Activated CD4-positive, CD25-positive, alpha-beta regulatory T cell (primary cell): ENCODE measurements around the gene TMEM238.
"Not testable (repeated sequence)": the region's sequence is repeated elsewhere in the genome, so short reads cannot be mapped to it uniquely, and the experiment has no call there.

Experiments used
- DNase-seq, 4 experiments: peaks; one replicate each; lab custom pipeline; 2025; lab: John Stamatoyannopoulos, UW

Gene TMEM238, protein sequence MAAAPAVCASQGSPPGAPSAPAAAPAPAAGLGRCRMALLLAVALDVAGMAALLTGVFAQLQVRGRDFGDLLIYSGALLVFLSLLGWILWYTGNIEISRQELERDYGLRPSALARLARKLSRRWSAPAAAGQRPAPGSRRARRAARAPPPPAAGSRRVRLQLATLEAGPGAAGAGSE

DNA sequence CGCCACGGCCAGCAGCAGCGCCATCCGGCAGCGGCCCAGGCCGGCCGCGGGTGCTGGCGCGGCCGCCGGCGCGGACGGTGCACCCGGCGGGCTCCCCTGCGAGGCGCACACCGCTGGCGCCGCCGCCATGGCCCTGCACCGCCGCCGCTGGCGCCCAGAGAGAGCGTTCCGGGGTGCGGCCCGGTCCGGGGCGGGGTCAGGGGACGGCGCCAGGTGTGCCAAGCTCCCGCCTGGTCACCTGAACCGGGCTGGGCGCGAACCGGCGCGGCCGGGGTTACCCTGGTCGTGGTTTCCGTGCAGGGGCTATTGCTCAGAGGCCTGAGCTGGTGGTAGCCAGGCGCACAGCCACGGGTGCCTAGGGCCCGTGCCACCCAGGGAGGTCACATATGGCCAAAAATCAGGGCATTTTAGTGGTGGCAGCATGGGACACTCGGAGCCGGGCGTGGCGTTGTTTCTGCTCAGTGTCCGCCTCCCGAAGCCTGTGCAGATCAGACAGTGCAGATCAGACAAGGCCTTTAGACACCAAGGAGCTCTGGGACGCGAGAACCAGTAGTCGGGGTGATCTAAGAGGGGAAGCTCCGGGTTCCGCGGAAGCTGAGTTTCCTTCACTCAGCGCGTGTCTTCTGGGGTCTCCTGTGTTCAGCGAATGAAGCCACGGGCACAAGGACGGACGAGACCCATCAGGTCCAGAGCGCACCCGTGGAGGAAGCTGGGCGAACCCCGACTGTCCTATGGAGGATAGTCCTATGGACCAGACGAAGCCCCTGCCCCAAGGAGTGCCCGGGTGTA lies at the start of gene TMEM238:
Gene TMEM238 (minus strand): TSS at position 162 of the 789 bp plus-strand sequence. CDS start 33 bp downstream, at position 129.
- no peak for DNase-seq

DNA sequence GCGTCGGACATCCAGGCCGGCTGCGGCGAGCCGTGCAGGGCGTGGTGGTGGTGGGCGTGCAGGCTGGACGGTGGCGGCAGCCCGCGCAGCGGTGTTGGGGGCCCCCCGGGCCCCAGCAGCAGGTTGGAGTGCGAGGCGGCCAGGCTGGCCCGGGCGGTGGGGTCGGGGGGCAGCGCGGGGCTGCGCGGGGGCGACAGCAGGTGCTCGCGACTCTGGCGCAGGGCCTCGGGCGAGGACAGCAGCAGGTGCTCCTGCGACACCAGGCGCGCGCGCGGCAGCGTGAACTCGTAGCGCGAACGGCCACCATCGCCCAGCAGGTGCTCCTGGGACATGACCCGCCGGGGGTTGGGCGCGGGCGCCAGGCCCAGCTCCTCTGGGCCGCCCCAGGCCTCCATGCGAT lies 49.2 kb upstream of the TMEM238 start:
- DNase-seq = no peak

DNA sequence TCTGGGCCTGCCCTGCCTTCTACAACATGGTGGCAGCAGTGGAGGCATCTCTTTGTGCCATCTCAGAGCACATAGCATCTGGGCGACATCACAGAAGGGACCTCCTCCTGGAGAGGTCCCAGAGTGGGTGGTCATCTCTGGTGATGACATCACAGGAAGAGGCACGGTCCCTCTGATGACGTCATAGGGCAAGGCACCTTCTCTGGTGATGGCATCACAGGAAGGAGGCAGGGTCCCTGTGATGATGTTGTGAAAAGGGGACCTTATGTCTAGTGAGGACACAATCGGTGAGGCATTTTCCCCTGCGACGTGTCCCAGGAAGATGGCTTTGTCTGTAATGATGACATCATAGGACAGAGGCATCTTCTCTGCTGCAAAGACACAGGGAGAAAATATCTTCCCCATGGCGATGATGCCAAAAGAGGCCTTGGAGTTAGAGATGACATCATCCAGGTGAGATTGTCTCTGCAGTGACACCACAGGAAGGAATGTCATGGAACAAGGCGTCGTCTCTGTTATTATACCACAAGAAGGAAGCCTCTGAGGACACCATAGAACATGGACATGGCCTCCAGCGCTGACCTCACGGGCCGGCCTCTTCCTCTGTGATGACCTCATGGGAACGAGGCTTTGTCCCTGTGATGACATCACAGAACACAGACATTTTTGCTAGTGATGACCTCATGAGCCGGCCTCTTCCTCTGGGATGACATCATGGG lies 48.3 kb upstream of the TMEM238 start:
- no peak for DNase-seq

DNA sequence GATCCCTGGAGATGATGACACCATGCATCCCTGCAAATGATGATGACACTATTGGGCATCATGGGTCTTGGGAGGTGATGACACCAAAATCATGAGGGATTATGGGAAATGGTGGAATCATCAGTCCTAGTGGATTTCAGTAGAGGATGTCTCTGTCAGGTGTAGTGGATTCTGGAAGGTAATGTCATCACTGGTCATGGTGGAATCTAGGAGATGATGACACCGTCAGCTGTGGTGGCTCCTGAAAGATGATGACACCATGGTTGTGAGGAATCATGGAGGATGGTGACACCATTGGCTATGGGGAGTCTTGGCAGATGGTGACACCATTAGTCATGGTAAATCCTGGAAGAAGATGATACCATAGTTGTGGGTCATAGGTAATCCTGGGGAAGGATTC lies 47.1 kb upstream of the TMEM238 start:
- no peak for DNase-seq

DNA sequence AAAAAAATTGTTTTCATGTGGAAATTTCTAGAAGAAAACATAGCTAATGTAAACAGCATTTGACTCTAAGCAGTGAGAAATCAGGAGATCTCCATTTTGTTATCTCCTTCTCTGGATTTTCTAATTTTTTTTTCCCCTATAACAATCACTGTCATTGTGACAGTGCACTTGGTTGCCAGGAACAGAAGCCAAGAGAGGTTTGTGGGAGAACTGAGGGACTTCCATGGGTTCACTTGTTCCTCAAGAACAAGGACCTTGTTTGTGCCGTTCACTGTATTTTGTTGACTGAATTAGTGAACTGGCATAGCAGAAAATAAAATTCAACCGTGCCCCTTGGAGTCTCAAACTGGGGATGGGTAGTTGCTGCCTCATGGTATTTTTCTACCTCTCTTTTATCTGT lies 42.0 kb upstream of the TMEM238 start:
- DNase-seq = no peak

DNA sequence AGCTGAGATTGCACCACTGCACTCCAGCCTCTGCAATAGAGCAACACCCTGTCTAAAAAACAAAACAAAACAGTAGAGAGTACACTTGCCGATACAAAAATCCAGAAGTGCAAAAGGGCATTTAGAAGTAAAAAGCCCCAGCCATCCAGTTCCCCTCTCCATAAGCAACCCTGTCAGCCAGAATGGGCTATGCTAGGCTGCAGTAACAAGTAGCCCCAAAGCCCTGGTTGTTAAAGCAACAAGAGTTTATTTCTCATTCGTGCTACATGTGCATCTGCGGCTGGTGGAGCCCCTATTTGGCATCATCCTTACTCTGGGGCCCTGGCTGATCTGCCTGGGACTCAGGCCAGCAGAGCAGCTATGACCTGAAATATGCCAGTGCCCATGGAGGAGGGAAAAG lies 40.4 kb upstream of the TMEM238 start:
- no peak for DNase-seq

DNA sequence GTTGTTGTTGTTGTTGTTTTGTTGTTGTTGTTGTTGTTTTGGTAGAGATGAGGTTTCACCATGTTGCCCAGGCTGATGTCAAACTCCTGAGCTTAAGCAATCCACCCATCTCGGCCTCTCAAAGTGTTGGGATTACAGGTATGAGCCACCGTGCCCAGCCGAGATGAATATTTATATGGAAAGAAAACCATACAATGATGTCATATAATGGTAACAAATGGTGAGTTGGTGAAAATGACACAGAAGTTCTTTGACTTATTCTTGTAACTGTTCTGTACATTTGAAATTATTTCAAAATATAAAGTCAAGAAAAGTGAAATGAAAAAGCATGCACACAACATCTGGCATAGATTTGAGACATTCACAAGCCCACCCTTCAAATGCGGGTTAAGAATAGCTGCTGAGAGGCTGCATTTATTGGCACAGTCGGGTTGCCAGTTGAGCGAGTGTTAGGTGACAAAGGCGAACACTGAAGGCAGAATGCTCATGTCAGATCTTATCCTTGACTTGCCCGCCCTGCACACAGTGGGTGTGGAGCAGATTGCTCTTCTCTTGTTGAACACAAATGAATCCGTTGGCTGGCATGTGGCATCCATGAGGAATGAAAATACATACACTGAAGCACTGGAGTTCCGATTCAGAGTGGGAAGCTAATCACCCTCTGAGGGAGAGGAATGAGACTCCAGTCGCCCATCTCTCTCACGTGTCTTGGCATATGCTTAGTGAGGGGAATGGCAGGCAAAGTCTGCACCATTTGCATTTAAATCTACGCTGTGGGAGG lies 39.3 kb upstream of the TMEM238 start:
- DNase-seq = no peak

DNA sequence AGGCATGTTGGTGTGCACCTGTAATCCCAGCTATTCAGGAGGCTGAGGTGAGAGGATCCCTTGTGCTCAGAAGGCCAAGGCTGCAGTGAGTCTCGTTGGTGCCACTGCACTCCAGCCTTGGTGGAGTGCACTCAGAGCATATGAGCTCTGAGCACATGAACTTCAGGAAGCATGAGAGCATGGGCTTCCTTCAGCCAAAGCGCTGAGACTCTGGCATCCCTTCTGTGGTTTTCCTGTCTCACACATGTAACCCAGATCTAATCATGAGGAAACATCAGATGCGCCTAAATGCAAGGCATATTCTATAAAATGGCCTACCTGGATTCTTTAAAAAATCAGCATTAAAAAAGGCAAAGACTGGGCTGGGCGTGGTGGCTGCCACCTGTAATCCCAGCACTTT lies 37.2 kb upstream of the TMEM238 start:
- not testable (repeated sequence) for DNase-seq

GRCh38 chr19:55419624-55420236 lies 35.6 kb upstream of the TMEM238 start:
- DNase-seq = no peak

GRCh38 chr19:55419103-55419502 lies 35.0 kb upstream of the TMEM238 start:
- DNase-seq = no peak

DNA sequence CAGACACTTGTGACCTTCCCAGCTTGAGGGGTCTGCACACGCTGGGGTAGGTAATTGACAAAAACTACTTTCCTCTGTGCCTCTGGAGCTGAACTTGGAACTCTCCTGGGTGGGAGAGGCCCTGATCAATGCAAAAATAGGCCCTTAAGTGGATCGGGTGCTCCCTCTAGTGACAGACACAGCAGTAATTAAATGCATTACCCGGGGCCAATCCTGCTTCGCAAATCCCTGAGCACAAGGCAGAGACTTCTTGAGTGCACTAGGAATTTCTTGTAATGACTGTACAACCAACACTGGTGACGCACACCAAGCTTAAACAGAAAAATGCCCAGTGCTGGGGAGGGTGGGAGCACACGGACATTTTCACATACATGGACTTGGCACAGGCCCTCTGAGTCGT lies 34.1 kb upstream of the TMEM238 start:
- peak in 3 of 4 experiments; percentile 8 to 14 (median 14) for DNase-seq

DNA sequence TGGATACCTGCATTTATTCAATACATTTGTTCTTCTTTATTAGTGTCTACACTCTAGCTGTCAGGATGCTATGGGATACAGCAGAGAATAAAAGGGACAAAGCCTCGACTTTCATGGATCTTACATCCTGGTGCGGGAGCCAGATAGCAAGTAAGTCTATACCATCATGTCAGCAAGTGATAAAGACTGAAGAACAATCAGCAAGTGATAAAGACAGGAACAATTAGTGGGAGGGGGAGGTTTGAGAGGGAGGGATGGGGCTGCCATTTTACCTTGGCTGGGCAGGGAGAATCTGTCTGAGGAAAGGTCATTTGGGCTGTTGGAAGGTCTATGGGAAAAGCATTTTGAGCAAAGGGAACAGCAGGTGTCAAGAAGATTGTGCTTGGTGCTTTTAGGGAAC lies 26.1 kb upstream of the TMEM238 start:
- DNase-seq = no peak

DNA sequence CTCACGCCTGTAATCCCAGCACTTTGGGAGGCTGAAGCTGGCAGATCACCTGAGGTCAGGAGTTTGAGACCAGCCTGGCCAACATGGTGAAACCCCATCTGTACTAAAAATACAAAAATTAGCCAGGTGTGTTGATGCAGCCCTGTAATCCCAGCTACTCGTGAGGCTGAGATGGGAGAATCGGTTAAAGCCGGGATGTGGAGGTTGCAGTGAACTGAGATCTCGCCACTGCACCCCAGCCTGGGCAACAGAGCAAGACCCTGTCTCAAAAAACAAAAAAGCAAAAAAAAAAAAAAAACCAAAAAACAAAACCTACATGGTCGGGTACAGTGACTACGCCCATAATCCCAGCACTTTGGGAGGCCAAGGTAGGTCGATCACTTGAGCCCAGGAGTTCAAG lies 25.1 kb upstream of the TMEM238 start:
- not testable (repeated sequence) for DNase-seq

GRCh38 chr19:55408533-55408872 lies 24.4 kb upstream of the TMEM238 start:
- DNase-seq = no peak

DNA sequence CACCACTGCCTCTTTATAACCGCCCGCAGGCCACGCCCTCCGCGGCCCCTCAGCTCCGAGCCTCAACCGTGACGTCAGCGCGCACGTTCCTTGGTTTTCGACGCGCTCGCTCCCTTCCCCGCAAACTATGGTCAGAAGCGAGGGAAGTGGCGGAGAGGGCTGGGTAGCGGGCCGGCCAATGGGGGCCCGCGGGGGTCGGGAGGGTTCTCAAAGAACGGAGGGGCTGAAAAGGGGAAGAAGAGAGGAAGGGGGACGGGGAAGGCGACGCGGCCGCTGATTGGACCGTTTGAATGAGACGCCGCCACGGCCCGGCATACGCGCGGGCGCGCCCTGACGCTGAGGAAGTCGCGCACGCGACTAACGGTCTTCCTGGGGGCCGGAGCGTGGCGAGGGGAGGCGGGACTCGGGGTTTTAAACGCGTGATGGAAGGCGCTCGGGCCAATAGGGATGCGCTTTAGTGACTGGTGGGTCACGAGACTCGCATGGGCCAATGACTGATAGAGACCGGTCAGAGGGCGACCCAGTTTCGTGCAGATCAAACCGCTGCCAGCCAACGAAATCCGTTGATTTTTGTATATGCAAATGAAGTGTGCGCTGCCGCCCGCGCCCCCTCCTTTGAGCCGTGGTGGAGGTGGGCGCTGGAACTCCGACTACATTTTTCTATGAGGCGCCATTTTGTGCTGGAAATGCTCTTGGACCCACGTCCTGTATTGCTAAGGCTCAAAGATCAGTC lies 23.9 kb upstream of the TMEM238 start:
- DNase-seq = peak; percentile 90 to 95 (median 93)

- not testable (repeated sequence) for DNase-seq
Observed at GRCh38 chr19:55407550-55407799, 23.4 kb upstream of the TMEM238 start, which contains the start of gene UBE2S. UBE2S (minus strand) TSS chr19:55407788; CDS start chr19:55407589, 199 bp downstream.

DNA sequence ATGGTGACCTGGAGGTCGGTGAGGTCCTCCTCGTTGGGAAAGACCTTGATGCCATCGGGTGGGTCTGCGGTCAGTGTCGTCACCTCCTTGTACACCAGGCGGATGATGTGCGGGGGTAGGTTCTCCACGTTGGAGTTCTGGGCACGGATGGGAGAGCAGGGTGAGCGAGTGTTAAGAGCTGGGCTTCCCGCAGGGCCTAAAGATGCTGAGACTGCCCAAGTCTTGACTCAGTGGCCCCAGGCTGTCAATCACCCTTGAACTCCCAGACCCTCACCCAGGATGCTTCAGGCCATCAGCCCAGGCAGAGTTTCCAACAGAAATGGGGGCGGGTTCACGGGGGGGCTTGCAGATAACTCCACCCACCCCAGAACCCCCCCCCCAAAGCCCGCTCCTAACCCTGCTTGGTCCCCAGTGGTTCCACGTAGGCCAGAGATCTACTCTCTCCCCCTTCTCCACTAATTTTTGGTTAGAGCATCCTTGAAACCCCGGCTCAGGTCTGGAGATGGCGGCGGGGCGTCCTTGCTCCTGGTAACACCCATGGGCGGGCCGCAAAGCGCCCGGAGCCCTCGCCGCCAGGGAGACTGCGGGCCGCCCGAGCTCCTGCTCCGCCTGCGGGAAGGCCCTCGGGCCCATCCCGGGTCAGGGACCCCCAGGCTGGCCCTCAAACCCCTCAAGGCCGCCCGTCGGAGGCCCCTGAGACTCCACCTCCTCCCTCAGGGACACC lies 22.9 kb upstream of the TMEM238 start:
- peak in 1 of 4 experiments; percentile 19 for DNase-seq

DNA sequence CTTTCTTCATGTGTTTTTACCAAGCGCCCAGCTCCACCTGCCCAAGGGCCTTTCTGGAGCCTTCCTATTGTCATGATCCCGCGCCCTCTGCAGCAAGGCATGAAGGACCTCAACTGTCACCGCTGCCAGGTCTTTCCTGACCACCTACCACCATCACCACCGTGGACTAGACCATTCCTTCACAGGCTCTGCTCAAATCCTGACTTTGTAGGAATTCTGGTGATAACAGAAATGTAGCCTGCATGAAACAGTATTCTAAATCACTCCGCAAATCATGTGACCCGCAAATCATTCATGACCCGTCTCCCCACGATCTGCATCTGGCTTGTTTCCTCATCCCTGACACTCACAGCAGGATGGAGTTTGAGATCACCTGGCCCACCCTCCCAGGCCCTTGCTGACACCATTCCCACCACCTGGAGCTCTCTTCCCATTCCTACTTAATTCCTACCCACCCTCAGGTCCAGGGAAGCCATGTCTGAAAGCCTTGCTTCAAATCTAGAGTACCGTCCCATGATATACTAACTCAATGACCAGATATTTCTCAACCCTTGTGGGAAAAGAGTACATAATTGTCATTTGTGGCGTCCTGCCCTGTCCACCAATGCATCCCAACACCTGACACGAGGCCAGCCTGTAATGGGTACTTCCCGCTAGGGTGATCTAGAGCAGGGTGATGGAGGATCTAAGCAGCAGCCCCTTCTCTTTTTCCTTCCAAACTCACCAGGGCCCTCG lies 22.2 kb upstream of the TMEM238 start:
- DNase-seq = no peak

DNA sequence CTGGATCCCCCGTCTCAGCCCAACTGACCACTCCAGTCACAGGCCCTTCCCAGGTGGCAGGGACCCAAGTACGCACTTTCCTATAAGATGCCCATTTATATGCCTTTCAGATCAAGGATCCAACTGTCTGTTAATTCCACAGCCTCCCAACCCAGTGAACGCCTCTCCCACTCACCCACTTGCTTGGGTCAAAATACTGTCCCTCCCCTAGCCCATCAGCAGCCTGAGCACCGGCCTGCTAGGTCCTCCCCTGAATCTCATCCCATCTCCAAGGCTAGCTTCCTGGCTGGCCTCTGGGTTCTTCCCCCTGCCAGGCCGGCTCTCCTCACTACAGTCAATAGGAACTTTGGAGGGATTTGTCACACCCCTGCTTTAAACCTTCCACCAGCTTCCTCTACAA lies 21.5 kb upstream of the TMEM238 start:
- DNase-seq = no peak

- DNase-seq = no peak
Observed at GRCh38 chr19:55402509-55402908, 18.4 kb upstream of the TMEM238 start.
